DND-41 (cell line): ENCODE measurements around the gene SCGB1C2.

Source experiments
- EZH2 ChIP-seq: IDR thresholded peaks from 3 replicates; pipeline ENCODE4 v1.6.1; 2012; ENCODE audit warnings: borderline replicate concordance, low read depth, mild to moderate bottlenecking, moderate library complexity, low read length, inconsistent platforms; ENCODE audit not compliant: severe bottlenecking
- TF ChIP-seq, protein P1 (sequence below): IDR thresholded peaks from 2 replicates; pipeline ENCODE4 v1.5.1; 2012; ENCODE audit warnings: borderline replicate concordance, low read length, moderate library complexity, mild to moderate bottlenecking; ENCODE audit not compliant: poor library complexity, severe bottlenecking; ENCODE audit errors: extremely low read depth

DNA sequence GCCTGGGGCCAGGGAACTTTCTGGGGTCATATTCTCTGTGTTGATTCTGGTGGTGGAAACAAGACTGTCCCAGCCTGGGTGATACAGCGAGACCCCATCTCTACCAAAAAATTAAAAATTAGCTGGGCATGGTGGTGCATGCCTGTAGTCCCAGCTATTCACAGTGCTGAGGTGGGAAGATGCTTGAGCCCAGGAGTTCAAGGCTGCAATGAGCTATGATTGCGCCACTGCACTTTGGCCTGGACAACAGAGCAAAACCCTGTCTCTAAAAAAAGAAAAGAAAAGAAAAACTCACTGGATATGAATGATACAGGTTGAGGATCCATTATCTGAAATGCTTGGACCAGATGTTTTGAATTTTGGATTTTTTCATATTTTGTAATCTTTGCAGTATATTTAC lies 13.6 kb downstream of the SCGB1C2 start:
- TF ChIP-seq, protein P1, sequence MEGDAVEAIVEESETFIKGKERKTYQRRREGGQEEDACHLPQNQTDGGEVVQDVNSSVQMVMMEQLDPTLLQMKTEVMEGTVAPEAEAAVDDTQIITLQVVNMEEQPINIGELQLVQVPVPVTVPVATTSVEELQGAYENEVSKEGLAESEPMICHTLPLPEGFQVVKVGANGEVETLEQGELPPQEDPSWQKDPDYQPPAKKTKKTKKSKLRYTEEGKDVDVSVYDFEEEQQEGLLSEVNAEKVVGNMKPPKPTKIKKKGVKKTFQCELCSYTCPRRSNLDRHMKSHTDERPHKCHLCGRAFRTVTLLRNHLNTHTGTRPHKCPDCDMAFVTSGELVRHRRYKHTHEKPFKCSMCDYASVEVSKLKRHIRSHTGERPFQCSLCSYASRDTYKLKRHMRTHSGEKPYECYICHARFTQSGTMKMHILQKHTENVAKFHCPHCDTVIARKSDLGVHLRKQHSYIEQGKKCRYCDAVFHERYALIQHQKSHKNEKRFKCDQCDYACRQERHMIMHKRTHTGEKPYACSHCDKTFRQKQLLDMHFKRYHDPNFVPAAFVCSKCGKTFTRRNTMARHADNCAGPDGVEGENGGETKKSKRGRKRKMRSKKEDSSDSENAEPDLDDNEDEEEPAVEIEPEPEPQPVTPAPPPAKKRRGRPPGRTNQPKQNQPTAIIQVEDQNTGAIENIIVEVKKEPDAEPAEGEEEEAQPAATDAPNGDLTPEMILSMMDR = no peak
- no peak for TF ChIP-seq EZH2
